LNCAP (cell line): ENCODE data around the gene KCNA2.

Experiments
- CTCF ChIP-seq: fragments of 450-650 bp; IDR thresholded peaks from 2 replicates; pipeline ENCODE4 v1.5.1; 2017; ENCODE audit warnings: mild to moderate bottlenecking

Gene KCNA2

GRCh38 chr1:110634086-110634454, 27.9 kb upstream of the KCNA2 start:
- TF ChIP-seq CTCF, result no peak

- no peak for TF ChIP-seq CTCF
Observed at GRCh38 chr1:110633646-110634030, 27.5 kb upstream of the KCNA2 start.

- TF ChIP-seq CTCF, result no peak
Observed at GRCh38 chr1:110631836-110632620, 25.9 kb upstream of the KCNA2 start.

GRCh38 chr1:110630839-110631663, 24.9 kb upstream of the KCNA2 start:
- peak; percentile 83 for TF ChIP-seq CTCF

- TF ChIP-seq CTCF, result no peak
Observed at GRCh38 chr1:110628323-110629105, 22.4 kb upstream of the KCNA2 start.

- no peak for TF ChIP-seq CTCF
Observed at GRCh38 chr1:110627764-110628163, 21.6 kb upstream of the KCNA2 start.

GRCh38 chr1:110626889-110627288, 20.7 kb upstream of the KCNA2 start:
- TF ChIP-seq CTCF, result no peak
